GM19099 (cell line): Measurements from ENCODE around the gene TMCO2.

Experiments used
- POLR2A ChIP-seq: IDR thresholded peaks from 3 replicates; pipeline ENCODE4 v1.6.1; 2011; ENCODE audit warnings: low read depth; ENCODE audit not compliant: insufficient read length; ENCODE audit errors: extremely low read depth

TMCO2 gene

DNA sequence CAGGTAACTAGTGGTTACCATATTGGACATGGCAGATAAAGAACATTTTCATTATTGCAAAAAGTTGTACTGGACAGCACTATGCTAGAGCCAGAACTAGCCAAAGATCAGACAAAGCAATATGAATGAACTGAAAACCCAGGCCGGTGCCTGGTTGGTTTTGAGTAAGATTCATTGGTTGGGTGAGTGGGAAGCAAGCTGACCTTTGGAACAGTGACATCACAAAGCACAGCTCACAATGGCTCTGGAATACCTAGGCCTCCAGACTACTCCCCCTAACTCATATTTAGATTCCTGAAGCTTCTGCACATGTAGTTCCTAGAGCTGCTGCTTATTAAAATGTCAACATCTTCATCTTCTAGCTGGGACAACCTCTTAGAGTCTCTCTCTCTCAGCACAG is at the start of gene TMCO2:
Gene TMCO2 (plus strand): TSS at position 283 of the 400 bp plus-strand sequence. CDS start 57 bp downstream, at position 340.
- TF ChIP-seq POLR2A: no peak

GRCh38 chr1:40199126-40199525 is 48.6 kb upstream of the TMCO2 start:
- no peak for TF ChIP-seq POLR2A

DNA sequence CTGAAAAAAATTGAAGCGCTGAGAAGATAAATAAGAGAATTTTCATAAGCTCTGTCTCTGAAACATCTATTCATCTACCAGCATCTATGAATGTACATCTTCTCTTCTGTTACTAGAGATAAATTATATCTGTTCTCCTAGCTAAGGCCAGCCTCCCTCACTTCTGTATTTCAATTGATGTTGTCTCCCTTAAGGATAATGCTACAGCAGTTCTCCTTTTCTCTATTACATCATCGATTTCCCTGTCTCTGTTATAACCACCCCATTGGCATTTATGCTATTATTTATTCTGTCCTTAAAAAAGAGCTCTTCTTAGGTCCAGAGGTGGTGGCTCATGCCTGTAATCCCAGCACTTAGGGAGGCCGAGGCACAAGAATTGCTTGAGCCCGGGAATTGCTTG is 42.9 kb upstream of the TMCO2 start:
- TF ChIP-seq POLR2A: no peak

DNA sequence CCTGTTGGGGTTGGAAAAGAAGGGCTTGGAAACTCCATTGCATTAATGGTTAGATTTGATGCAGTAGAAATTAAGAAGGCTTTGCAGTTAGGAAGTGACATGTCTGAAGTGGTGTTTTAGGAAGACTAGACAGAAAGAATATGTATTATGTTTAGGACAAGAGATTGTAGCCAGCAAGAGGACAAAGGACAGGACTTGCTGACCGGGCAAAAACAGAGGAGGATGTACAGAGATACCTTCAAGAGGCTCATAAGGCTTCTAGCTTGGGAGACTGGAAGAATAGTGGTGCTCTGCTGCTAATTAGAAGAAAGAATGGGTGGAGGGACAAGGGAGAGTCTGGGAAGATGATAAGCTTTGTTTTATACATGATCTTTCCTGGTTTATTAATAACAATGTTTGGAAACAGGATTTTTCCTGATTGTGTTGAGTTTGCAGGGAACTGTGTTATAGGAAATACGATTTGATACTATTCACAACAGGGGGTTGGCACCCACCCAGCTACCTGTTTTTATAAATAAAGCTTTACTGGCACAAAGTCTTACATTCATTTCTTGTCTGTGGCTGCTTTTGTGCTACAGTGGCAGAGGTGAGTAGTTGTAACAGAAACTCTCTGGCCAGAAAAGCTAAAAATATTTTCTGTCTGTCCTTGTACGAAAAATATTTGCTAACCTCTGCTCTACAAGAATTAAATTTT is 37.1 kb upstream of the TMCO2 start:
- no peak for TF ChIP-seq POLR2A

GRCh38 chr1:40218333-40218732 is 29.4 kb upstream of the TMCO2 start:
- TF ChIP-seq POLR2A: no peak

GRCh38 chr1:40221977-40222772 is 25.6 kb upstream of the TMCO2 start:
- no peak for TF ChIP-seq POLR2A

GRCh38 chr1:40224040-40224439 is 23.7 kb upstream of the TMCO2 start:
- TF ChIP-seq POLR2A: no peak

GRCh38 chr1:40226192-40226591 is 21.5 kb upstream of the TMCO2 start:
- no peak for TF ChIP-seq POLR2A

GRCh38 chr1:40232444-40232843 is 15.3 kb upstream of the TMCO2 start:
- TF ChIP-seq POLR2A: no peak

GRCh38 chr1:40239626-40240025 is 8.1 kb upstream of the TMCO2 start:
- TF ChIP-seq POLR2A: no peak

DNA sequence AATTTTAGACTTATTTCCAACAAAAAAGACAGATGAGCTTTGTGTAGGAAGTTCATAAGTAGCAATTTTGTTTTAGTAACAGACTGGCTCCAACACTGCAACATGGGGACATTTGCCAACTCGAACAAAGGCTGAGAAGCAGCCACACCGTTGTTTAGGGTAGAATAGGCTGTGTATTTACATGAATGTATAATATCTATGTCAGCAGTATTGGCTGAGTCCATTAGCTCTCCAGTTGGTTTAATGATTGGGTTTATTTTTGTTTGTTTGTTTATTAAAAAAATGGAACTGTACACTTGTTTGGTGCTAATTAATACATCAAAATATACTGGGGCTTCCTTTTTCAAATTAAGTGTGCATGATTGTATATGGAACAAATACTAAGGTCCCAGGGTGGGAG is 7.3 kb upstream of the TMCO2 start:
- TF ChIP-seq POLR2A: no peak

DNA sequence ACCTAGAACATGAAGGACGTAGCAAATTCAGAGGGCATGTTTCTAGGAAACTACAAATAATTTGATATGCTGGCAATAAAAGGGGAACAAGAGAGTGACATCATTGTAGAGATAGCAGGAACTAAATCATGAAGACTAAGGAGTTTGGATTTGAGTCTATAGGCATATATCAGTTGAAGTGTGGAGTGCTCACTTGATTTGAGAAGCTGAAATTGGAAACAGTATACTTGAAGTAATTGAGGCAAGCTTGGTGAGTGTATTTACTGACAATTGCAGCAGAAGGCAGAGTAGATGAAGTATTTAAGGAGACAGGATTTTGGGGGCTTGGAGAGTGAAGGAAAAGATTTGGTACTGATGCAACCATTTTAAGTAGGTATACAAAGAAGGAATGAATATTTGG is 6.4 kb upstream of the TMCO2 start:
- TF ChIP-seq POLR2A: no peak

DNA sequence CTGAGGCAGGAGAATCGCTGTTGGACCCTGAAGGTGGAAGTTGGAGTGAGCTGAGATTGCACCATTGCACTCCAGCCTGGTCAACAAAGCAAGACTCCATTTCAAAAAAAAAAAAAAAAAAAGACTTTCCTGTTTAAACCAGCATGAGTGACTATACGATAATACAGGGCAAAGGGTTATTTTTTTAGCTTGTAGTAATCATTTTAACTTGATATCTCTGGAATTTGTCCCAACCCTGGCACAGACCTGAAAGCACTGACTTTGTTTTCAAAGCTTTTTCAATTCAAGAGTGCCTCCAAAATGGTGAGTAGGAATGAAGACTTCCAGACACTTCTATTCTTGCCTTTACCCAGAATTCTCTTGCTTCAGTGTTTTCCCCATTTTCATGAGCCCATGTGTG is 4.4 kb upstream of the TMCO2 start:
- TF ChIP-seq POLR2A: no peak

DNA sequence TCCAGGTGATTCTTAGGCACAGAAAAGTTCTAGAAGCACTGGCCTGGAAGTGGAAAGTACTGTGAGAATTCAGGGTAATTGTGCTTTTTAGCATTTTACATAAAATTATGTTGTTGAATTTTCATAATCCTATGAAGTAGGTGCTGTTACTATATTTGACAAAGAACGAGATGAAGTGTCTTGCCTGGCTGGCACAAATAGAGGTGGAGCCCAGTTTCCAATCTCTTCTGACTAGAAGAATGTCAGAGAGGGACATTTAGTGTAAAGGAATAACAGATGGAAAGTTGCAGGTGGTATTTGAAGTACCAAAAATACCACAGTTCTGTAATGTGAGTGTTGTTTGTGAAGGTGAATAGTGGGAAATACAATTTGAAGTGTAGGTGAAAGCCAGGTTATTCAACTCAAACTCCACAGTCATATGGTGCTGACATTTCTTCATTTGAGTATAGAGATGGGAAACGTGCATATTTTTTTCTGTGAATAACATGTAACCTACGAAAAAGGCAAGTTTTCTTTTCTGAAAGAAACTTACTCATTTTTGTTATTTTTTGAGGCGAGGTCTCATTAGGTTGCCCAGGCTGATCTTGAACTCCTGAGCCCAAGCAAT is 3.5 kb upstream of the TMCO2 start:
- no peak for TF ChIP-seq POLR2A

GRCh38 chr1:40245686-40246085 is 2.1 kb upstream of the TMCO2 start:
- no peak for TF ChIP-seq POLR2A

GRCh38 chr1:40248412-40248811 is 675 bp downstream of the TMCO2 start:
- no peak for TF ChIP-seq POLR2A
